Fibroblast of pulmonary artery (primary cell): ENCODE results near the gene NME9.

Experiments
- DNase-seq: peaks from one replicate; pipeline ENCODE4 v3.0.0-alpha.2; 2010; ENCODE audit warnings: low read depth
- H3K4me3 ChIP-seq: replicated peaks from 2 replicates; pipeline ENCODE4 v1.5.1; 2011; ENCODE audit warnings: low read depth, mild to moderate bottlenecking, control low read depth, low read length, moderate library complexity
- TF ChIP-seq, protein P1 (sequence below): IDR thresholded peaks from 2 replicates; pipeline ENCODE4 v1.5.1; 2011; ENCODE audit warnings: mild to moderate bottlenecking, control low read depth, low read length, inconsistent platforms; ENCODE audit errors: missing control alignments

NME9 gene

DNA sequence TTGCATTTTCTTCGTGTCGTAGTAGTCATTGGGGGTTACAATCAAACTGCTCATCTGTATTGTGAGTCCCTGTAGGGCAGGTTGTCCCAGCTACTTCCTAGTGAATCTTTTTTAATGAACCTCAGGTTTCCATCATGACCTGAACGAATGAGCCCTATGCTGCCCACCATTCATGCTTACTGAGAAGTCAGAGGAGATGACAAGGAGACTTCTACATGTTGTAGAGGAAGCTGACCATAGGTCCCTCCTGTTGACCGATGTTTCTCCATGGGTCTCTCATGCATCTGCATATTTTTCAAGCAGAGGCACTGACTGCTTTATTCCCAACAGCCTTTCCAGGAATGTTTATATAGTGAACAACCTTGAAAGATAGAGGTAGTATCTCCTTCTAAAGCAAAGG lies 5.0 kb upstream of the NME9 start:
- no peak overlapping the region for H3K4me3 ChIP-seq
- TF ChIP-seq, protein P1, sequence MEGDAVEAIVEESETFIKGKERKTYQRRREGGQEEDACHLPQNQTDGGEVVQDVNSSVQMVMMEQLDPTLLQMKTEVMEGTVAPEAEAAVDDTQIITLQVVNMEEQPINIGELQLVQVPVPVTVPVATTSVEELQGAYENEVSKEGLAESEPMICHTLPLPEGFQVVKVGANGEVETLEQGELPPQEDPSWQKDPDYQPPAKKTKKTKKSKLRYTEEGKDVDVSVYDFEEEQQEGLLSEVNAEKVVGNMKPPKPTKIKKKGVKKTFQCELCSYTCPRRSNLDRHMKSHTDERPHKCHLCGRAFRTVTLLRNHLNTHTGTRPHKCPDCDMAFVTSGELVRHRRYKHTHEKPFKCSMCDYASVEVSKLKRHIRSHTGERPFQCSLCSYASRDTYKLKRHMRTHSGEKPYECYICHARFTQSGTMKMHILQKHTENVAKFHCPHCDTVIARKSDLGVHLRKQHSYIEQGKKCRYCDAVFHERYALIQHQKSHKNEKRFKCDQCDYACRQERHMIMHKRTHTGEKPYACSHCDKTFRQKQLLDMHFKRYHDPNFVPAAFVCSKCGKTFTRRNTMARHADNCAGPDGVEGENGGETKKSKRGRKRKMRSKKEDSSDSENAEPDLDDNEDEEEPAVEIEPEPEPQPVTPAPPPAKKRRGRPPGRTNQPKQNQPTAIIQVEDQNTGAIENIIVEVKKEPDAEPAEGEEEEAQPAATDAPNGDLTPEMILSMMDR = no peak
- no peak for DNase-seq

DNA sequence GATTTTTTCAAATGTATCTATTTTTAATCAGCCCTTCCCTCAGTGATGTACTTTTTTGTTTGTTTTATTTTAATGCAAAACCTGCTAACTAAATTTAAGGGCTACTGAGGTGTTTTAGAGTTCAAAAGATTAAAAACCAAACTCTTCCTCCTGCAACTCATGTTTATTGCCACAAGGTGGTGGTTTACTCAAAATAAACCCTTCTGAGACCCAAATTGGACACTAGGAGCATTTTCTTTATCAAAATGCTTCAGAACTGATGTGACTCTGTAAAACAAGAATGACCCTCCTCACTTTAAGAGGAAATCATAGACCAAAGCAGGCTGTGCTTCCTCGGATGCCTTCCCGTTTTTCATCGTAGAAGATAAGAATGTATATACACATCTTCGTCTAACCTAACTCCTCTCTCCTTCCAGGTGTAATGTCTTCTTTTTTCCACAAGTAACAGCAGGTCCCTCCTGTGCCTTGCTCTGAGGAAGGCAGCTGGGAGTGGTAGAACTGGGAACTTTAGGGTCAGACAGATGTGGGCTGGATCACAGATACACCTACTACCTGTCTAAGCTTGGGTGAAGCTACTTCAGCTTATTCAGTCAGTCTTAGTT lies 2.9 kb upstream of the NME9 start:
- peak; percentile 70 for DNase-seq

DNA sequence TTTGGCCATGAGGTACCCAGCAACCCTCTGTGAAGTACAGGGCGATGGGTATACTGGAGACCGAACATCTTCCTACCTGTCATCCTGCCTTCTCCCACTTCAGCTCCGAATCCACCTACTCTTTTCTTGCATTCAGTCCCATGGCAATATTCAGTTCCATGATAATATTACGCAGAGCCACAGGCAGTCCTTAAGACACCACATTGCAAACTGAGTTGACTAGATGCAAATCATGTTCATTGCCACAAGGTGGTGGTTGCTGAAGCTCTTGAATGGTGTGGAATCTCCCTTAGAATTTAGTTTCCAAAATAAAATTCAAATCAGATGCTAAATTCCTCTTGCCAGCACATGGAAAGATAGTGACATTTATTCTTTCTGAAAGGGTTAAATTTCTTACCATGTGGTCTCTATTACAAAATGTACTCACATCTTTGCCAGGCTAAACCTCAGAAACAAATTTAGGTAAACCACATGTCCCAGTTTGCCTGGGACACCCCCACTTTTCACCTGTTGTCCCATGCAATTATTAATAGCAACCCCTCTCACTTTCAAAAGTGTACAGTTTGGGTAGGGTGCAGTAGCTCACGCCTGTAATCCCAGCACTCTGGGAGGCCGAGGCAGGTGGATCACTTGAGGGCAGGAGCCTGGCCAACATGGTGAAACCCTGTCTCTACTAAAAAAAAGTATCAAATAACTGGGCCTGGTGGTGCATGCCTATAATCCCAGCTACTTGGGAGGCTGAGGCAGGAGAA lies 1.7 kb upstream of the NME9 start:
- TF ChIP-seq, protein P1 = peak; percentile 32
- peak; percentile 34 for DNase-seq

More for the DNA sequence above, 2.9 kb upstream of the NME9 start:
- no peak overlapping the region for H3K4me3 ChIP-seq
- TF ChIP-seq, protein P1 = peak; percentile 67

DNA sequence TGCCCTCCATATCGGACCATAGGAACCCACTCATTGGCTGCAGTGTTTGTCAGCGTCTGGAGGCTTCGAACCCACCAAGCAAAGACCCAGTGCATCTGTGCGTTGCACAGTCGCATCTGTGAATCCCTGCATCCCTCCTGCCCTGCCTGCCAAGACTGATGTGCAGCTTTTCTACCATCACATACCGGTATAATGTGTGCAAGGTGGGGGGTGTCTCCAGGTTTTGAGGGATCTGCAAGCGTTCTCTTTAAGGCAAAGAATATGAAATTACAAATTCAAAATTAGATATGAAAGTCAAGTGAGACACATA lies 288 bp upstream of the NME9 start:
- TF ChIP-seq, protein P1 = no peak
- peak overlapping the region; percentile 71 for H3K4me3 ChIP-seq
- DNase-seq = no peak

More for the DNA sequence above, 1.7 kb upstream of the NME9 start:
- no peak overlapping the region for H3K4me3 ChIP-seq

DNA sequence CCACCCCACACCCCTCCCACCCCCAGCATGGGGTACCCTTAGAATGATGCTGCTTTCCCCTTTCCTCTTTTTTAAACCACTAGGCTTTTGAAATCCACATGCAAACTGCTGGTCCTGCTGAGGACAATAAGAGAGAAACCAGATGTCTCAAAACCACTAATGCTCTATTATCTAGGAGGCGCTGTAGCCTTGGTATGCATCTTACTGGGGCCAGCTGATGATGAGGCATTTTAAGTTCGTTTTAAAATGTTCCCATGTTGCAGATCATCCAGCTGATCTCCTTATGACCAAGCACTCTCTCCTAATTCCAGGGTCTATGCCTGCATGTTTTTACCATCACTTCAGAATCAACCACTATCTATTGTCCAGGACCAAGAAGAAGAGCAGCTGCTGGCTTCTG lies 1.3 kb downstream of the NME9 start:
- peak; percentile 47 for DNase-seq
- TF ChIP-seq, protein P1 = peak; percentile 28
- H3K4me3 ChIP-seq = no peak overlapping the region

DNA sequence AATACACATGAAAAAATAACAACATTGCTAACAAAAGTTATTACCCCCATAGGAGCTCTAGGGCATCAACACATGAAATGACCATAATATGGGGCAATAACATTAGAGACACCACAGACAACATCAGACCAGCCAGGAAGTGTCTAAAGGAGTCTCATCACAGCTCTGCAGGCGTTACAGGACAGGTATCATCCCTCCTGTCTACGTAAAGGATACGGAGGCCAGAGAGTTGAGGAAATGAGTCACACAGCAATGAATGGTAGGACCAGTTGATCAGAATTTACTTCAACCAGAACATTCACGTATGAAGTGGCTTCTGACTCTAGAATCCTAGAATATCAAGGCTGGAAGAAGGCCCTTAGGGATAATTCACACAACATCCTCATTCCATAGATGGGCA lies 1.8 kb downstream of the NME9 start:
- H3K4me3 ChIP-seq = no peak overlapping the region
- peak; percentile 32 for DNase-seq
- TF ChIP-seq, protein P1 = no peak
